ENCODE results near the gene PRC1. TPM values are rescaled to one million over a fixed set of nuclear protein-coding genes. Genes with fewer than 3 reads are reported as not detected.

Gene PRC1
- total RNA-seq (8.1 and 11.6 TPM in 2 replicates), polyA plus RNA-seq (9.4 and 23.9 TPM in 2 replicates), polyA minus RNA-seq (15.1 and 34.9 TPM in 2 replicates)
- total RNA-seq (2013), result 7.5 TPM

GRCh38 chr15:90994417-90995311 is at the start of gene PRC1:
Gene PRC1 (minus strand): TSS chr15:90994535. CDS start chr15:90994417, 118 bp downstream.
- H3K4me3 ChIP-seq (ENCODE audit: control extremely low read depth in 1 of 5, extremely low read depth in 1 of 5, insufficient read depth in 1 of 5, low read depth in 2 of 5, low read length in 4 of 5), result peak within 1 kb of the TSS; percentile 61 to 93 (median 85)
- DNase-seq (peak; percentile 97), ATAC-seq (ENCODE audit: low read depth) (peak; percentile 97)
- no peaks in the 10 kb centered on the region for H3K9me3 ChIP-seq (ENCODE audit: control extremely low read depth in 1 of 3, control insufficient read depth in 2 of 3, insufficient read depth in 1 of 3, low read length in 2 of 3)
- peaks cover 30% of the 10 kb centered on the region for H3K79me2 ChIP-seq (ENCODE audit: control insufficient read depth, insufficient read depth, low read length)
- intact Hi-C loops (cut with micrococcal nuclease), result loop anchor here (1.0 to 2.0 kb wide), 3 partner anchors 28 to 60 kb away; partner anchors contain the start of genes RCCD1, UNC45A and VPS33B
- TF ChIP-seq CTCF (IDR thresholded peaks at IDR 0.05), result no peak
- no peak for TF ChIP-seq EZH2 (IDR thresholded peaks at IDR 0.05; ENCODE audit: borderline replicate concordance, insufficient read depth, low read depth, low read length, poor library complexity, severe bottlenecking)
- peaks cover 10 to 14% of the 10 kb centered on the region in 2 donors for H3K4me1 ChIP-seq (ENCODE audit: control insufficient read depth in 2 of 2, insufficient read depth in 2 of 2, low read length in 2 of 2)
- Mint-ChIP-seq H3K4me3 (peak within 1 kb of the TSS; percentile 99), H3K27me3 (no peaks in the 10 kb centered on the region), H3K4me1 (peaks cover 20% of the 10 kb centered on the region), H3K27ac (peak within 1 kb of the TSS; percentile 96), H3K9me3 (ENCODE audit: insufficient read depth) (no peaks in the 10 kb centered on the region)
- H3K9ac ChIP-seq (ENCODE audit: low read length), result peak within 1 kb of the TSS; percentile 94
- under 1% methylated on average over 60 of the region's 75 CpGs for WGBS (ENCODE audit: insufficient coverage)
- no peaks in the 10 kb centered on the region for H4K20me1 ChIP-seq (ENCODE audit: control insufficient read depth, insufficient read depth, low read length, poor library complexity, severe bottlenecking)
- H2AFZ ChIP-seq (ENCODE audit: insufficient read depth, low read depth, low read length, poor library complexity, severe bottlenecking), result peak within 1 kb of the TSS; percentile 99
- H3K36me3 ChIP-seq (replicated peaks in 1 of 2; ENCODE audit: control extremely low read depth in 1 of 2, control insufficient read depth in 1 of 2, extremely low read depth in 1 of 2, insufficient read depth in 2 of 2, low read length in 1 of 2), result peaks cover 3 to 11% of the 10 kb centered on the region in 2 experiments
- peak within 1 kb of the TSS; percentile 81 to 90 for H3K27ac ChIP-seq (ENCODE audit: low read length in 2 of 2)
- H3K4me2 ChIP-seq (replicated peaks; ENCODE audit: low read depth, low read length, poor library complexity, severe bottlenecking), result peak within 1 kb of the TSS; percentile 77
- H3K27me3 ChIP-seq (replicated peaks in 1 of 4; ENCODE audit: control extremely low read depth in 1 of 4, control insufficient read depth in 3 of 4, insufficient read depth in 4 of 4, low read length in 3 of 4), result no peaks in the 10 kb centered on the region
- ChIA-PET POLR2A (no interaction called here), CTCF (no interaction called here)
